H9 (cell line): ENCODE results near the gene ELF1. TPM values are rescaled to one million over a fixed set of nuclear protein-coding genes. Genes with fewer than 3 reads are reported as not detected.

Experiments
- DNase-seq: peaks from one replicate; pipeline ENCODE4 v3.0.0-alpha.2; 2017
- H2AFZ ChIP-seq: one replicate; pipeline ENCODE4 v1.6.1; 2013; ENCODE audit warnings: mild to moderate bottlenecking, low read length, control low read depth, moderate library complexity
- H2AK5ac ChIP-seq: 2 replicates; pipeline ENCODE4 v1.6.1; 2013; ENCODE audit warnings: low read length, control low read depth, mixed read lengths; ENCODE audit not compliant: insufficient read length
- H2BK120ac ChIP-seq: one replicate; pipeline ENCODE4 v1.6.1; 2013; ENCODE audit warnings: low read depth, mild to moderate bottlenecking, low read length, control low read depth, inconsistent platforms; ENCODE audit not compliant: poor library complexity, severe bottlenecking
- H2BK12ac ChIP-seq: 2 replicates; pipeline ENCODE4 v1.6.1; 2013; ENCODE audit warnings: low read length, control low read depth, mixed read lengths, low read depth; ENCODE audit not compliant: insufficient read length
- H2BK15ac ChIP-seq: 2 replicates; pipeline ENCODE4 v1.6.1; 2013; ENCODE audit warnings: low read depth, low read length, control low read depth
- H2BK20ac ChIP-seq: one replicate; pipeline ENCODE4 v1.6.1; 2013; ENCODE audit warnings: low read depth, mild to moderate bottlenecking, low read length, control low read depth, inconsistent platforms; ENCODE audit not compliant: poor library complexity, severe bottlenecking
- H2BK5ac ChIP-seq: 2 replicates; pipeline ENCODE4 v1.6.1; 2013; ENCODE audit warnings: low read length, control low read depth, mixed read lengths; ENCODE audit not compliant: insufficient read length
- H3K14ac ChIP-seq: 2 replicates; pipeline ENCODE4 v1.6.1; 2013; ENCODE audit warnings: low read length, control low read depth; ENCODE audit not compliant: insufficient read depth
- H3K18ac ChIP-seq: 2 replicates; pipeline ENCODE4 v1.6.1; 2013; ENCODE audit warnings: low read depth, mild to moderate bottlenecking, mixed read lengths, low read length, control low read depth; ENCODE audit not compliant: insufficient read length
- H3K23ac ChIP-seq: 2 replicates; pipeline ENCODE4 v1.6.1; 2013; ENCODE audit warnings: low read length, control low read depth, mixed read lengths, low read depth; ENCODE audit not compliant: insufficient read length
- H3K23me2 ChIP-seq: 2 replicates; pipeline ENCODE4 v1.6.1; 2013; ENCODE audit warnings: low read depth, mild to moderate bottlenecking, mixed read lengths, low read length, control low read depth; ENCODE audit not compliant: insufficient read length, poor library complexity, severe bottlenecking
- H3K27ac ChIP-seq: 2 replicates; pipeline ENCODE4 v1.5.1; 2013; ENCODE audit warnings: low read length, control low read depth, mixed read lengths, low read depth; ENCODE audit not compliant: insufficient read length
- H3K27me3 ChIP-seq: 2 replicates; pipeline ENCODE4 v1.6.1; 2013; ENCODE audit warnings: low read length, control low read depth, inconsistent platforms; ENCODE audit not compliant: insufficient read depth
- H3K4ac ChIP-seq: 2 replicates; pipeline ENCODE4 v1.6.1; 2013; ENCODE audit warnings: low read depth, mild to moderate bottlenecking, control low read depth, inconsistent platforms, low read length, moderate library complexity
- H3K4me1 ChIP-seq: 2 replicates; pipeline ENCODE4 v1.6.1; 2013; ENCODE audit warnings: low read length, control low read depth, inconsistent platforms; ENCODE audit not compliant: insufficient read depth
- H3K4me2 ChIP-seq: 2 replicates; pipeline ENCODE4 v1.6.1; 2013; ENCODE audit warnings: low read length, control low read depth, mixed read lengths; ENCODE audit not compliant: insufficient read length, insufficient read depth
- H3K56ac ChIP-seq: 2 replicates; pipeline ENCODE4 v1.6.1; 2013; ENCODE audit warnings: low read depth, mild to moderate bottlenecking, mixed read lengths, low read length, control low read depth; ENCODE audit not compliant: insufficient read length
- H3K79me1 ChIP-seq: 2 replicates; pipeline ENCODE4 v1.6.1; 2013; ENCODE audit warnings: low read depth, mild to moderate bottlenecking, moderate library complexity, low read length, control low read depth, inconsistent platforms; ENCODE audit not compliant: insufficient read depth, poor library complexity, severe bottlenecking
- H3K79me2 ChIP-seq: 2 replicates; pipeline ENCODE4 v1.6.1; 2013; ENCODE audit warnings: low read length, control low read depth, inconsistent platforms; ENCODE audit not compliant: insufficient read depth
- H3K9ac ChIP-seq: 2 replicates; pipeline ENCODE4 v1.6.1; 2013; ENCODE audit warnings: low read length, control low read depth, mixed read lengths; ENCODE audit not compliant: insufficient read length; ENCODE audit errors: extremely low read depth
- H3K9me3 ChIP-seq: one replicate; pipeline ENCODE4 v1.6.1; 2013; ENCODE audit warnings: low read depth, low read length, inconsistent platforms; ENCODE audit not compliant: control insufficient read depth
- H3T11ph ChIP-seq: one replicate; pipeline ENCODE4 v1.6.1; 2013; ENCODE audit warnings: mild to moderate bottlenecking, low read length, control low read depth, inconsistent platforms
- H4K20me1 ChIP-seq: one replicate; pipeline ENCODE4 v1.6.1; 2013; ENCODE audit not compliant: control insufficient read depth, insufficient read length, insufficient read depth
- H4K5ac ChIP-seq: 2 replicates; pipeline ENCODE4 v1.6.1; 2013; ENCODE audit warnings: low read depth, mild to moderate bottlenecking, mixed read lengths, low read length, control low read depth; ENCODE audit not compliant: insufficient read length
- H4K8ac ChIP-seq: replicated peaks from 2 replicates; pipeline ENCODE4 v1.6.1; 2013; ENCODE audit warnings: low read length, control low read depth, mixed read lengths, low read depth; ENCODE audit not compliant: insufficient read length
- H4K91ac ChIP-seq: 2 replicates; pipeline ENCODE4 v1.6.1; 2013; ENCODE audit warnings: low read depth, mild to moderate bottlenecking, moderate library complexity, mixed read lengths, low read length, control low read depth; ENCODE audit not compliant: insufficient read length
- H3K27ac Mint-ChIP-seq, 3 experiments: 2 replicates in 2 of 3; 3 replicates in 1 of 3; pipeline ENCODE4 v1.8.0; 2020 to 2021; ENCODE audit warnings: mixed read lengths in 3 of 3, mild to moderate bottlenecking in 1 of 3, moderate library complexity in 1 of 3
- H3K27me3 Mint-ChIP-seq: 2 replicates; pipeline ENCODE4 v1.8.0; 2021; ENCODE audit warnings: low read depth, mild to moderate bottlenecking, moderate library complexity, mixed read lengths
- H3K36me3 Mint-ChIP-seq, 3 experiments: 2 replicates in 2 of 3; 3 replicates in 1 of 3; pipeline ENCODE4 v1.8.0; 2020 to 2021; ENCODE audit warnings: low read depth in 3 of 3, mixed read lengths in 3 of 3; ENCODE audit not compliant: insufficient read depth in 1 of 3
- H3K4me1 Mint-ChIP-seq, 2 experiments: 2 replicates each; pipeline ENCODE4 v1.8.0; 2020; ENCODE audit warnings: mixed read lengths in 2 of 2
- H3K4me3 Mint-ChIP-seq, 2 experiments: 2 replicates in 1 of 2; 3 replicates in 1 of 2; pipeline ENCODE4 v1.8.0; 2020 to 2021; ENCODE audit warnings: mild to moderate bottlenecking in 2 of 2, mixed read lengths in 2 of 2, moderate library complexity in 1 of 2
- H3K9me3 Mint-ChIP-seq, 2 experiments: 2 replicates in 1 of 2; 3 replicates in 1 of 2; pipeline ENCODE4 v1.8.0; 2020; ENCODE audit warnings: mild to moderate bottlenecking in 2 of 2, mixed read lengths in 2 of 2, moderate library complexity in 1 of 2
- CTCF ChIP-seq: fragments of 200-600 bp; sonication (generic); conservative IDR thresholded peaks from 3 replicates; pipeline ENCODE4 v1.8.0; 2021; ENCODE audit warnings: antibody characterized with exemption, mild to moderate bottlenecking
- total RNA-seq: library from RNA; stranded (reverse); gene quantifications from 2 replicates; pipeline ENCODE4 v1.2.1, GENCODE V29; 2021

ELF1 gene
- total RNA-seq, 1 experiment from 2014 or later: 15.5 TPM

- no peak overlapping the region for H2AK5ac ChIP-seq
- DNase-seq: no peak
- no peak for TF ChIP-seq CTCF
Measured at GRCh38 chr13:40897053-40897452, 122.1 kb downstream of the ELF1 start.

More at GRCh38 chr13:40897053-40897452, 122.1 kb downstream of the ELF1 start:
- no peaks in the 10 kb centered on the region for H3K9me3 ChIP-seq
- H3K18ac ChIP-seq: no peak overlapping the region
- H3K4ac ChIP-seq: no peak overlapping the region
- no peak overlapping the region for H3T11ph ChIP-seq
- no peaks in the 10 kb centered on the region for H3K23me2 ChIP-seq
- Mint-ChIP-seq H3K27me3 (no peaks in the 10 kb centered on the region), H3K4me1 (0 out of 4 replicates have a peak, but pooled peaks cover 0 to 3% of the 10 kb centered on the region in 2 experiments), H3K36me3 (peaks cover 0 to 4% (median 0%) of the 10 kb centered on the region in 3 experiments; a peak in 3 of 7 replicates), H3K9me3 (peaks cover 4 to 7% of the 10 kb centered on the region in 2 experiments; a peak in 3 of 5 replicates), H3K27ac (no peak overlapping the region), H3K4me3 (no peak overlapping the region)
- no peak overlapping the region for H3K27ac ChIP-seq
- H4K8ac ChIP-seq: no peak overlapping the region
- H3K79me2 ChIP-seq: no peaks in the 10 kb centered on the region
- no peak overlapping the region for H2BK15ac ChIP-seq
- no peak overlapping the region for H3K14ac ChIP-seq
- H2BK5ac ChIP-seq: no peak overlapping the region
- H4K5ac ChIP-seq: no peak overlapping the region
- H2BK120ac ChIP-seq: no peak overlapping the region
- H2BK12ac ChIP-seq: no peak overlapping the region
- H3K4me1 ChIP-seq: no peaks in the 10 kb centered on the region
- H3K23ac ChIP-seq: no peak overlapping the region
- H3K56ac ChIP-seq: no peak overlapping the region
- H4K20me1 ChIP-seq: no peaks in the 10 kb centered on the region
- H4K91ac ChIP-seq: no peak overlapping the region
- no peak overlapping the region for H2AFZ ChIP-seq
- H2BK20ac ChIP-seq: no peak overlapping the region
- H3K9ac ChIP-seq: no peak overlapping the region
- no peaks in the 10 kb centered on the region for H3K79me1 ChIP-seq
- no peaks in the 10 kb centered on the region for H3K27me3 ChIP-seq
- no peak overlapping the region for H3K4me2 ChIP-seq
